Measurements from ENCODE around the gene ATP13A2. TPM values are rescaled to one million over a fixed set of nuclear protein-coding genes. Genes with fewer than 3 reads are reported as not detected.

ATP13A2 gene
- polyA plus RNA-seq, 3 donors: 17.6 to 37.8 (median 19.5) TPM

GRCh38 chr1:16973215-16973614, 38.5 kb downstream of the ATP13A2 start:
- H3K27me3 ChIP-seq (ENCODE audit: control insufficient read depth in 2 of 2, insufficient read depth in 2 of 2, low read length in 2 of 2): no peaks in the 10 kb centered on the region
- 89% methylated on average over 3 of the region's 9 CpGs for WGBS (ENCODE audit: insufficient coverage)
- H3K27me3 Mint-ChIP-seq (ENCODE audit: low read depth in 3 of 3): peaks cover 3 to 7% (median 5%) of the 10 kb centered on the region in 3 donors
- H3K4me2 ChIP-seq (replicated peaks; ENCODE audit: extremely low read depth, low read length, poor library complexity, severe bottlenecking): no peak overlapping the region
- H3K9me3 Mint-ChIP-seq: no peaks in the 10 kb centered on the region
- H3K27ac ChIP-seq (ENCODE audit: low read depth in 1 of 2, low read length in 2 of 2): no peak overlapping the region
- no peaks in the 10 kb centered on the region for H3K9me3 ChIP-seq (replicated peaks in 1 of 2; ENCODE audit: control insufficient read depth in 1 of 2, insufficient read depth in 1 of 2, low read length in 2 of 2)
- H3K4me3 ChIP-seq (replicated peaks in 1 of 3; ENCODE audit: low read depth in 2 of 3, low read length in 3 of 3): no peak overlapping the region
- no peaks in the 10 kb centered on the region for H3K79me2 ChIP-seq (ENCODE audit: insufficient read depth, low read length)
- peaks cover 0 to 3% of the 10 kb centered on the region in 2 donors for H3K36me3 ChIP-seq (replicated peaks in 1 of 2; ENCODE audit: control insufficient read depth in 1 of 2, insufficient read depth in 2 of 2, low read length in 2 of 2)
- intact Hi-C loops (cut with micrococcal nuclease): no loop called here
- H3K27ac Mint-ChIP-seq: no peak overlapping the region
- H3K9ac ChIP-seq (ENCODE audit: insufficient read depth, low read length, poor library complexity, severe bottlenecking): no peak overlapping the region
- H2AFZ ChIP-seq (ENCODE audit: insufficient read depth, low read depth, low read length, poor library complexity, severe bottlenecking): no peak overlapping the region
- no peak overlapping the region for H3K4me3 Mint-ChIP-seq
- H3K36me3 Mint-ChIP-seq: peaks cover 3 to 6% of the 10 kb centered on the region in 2 donors
- DNase-seq: no peak
- no peaks in the 10 kb centered on the region for H3K4me1 Mint-ChIP-seq
- no peaks in the 10 kb centered on the region for H3K4me1 ChIP-seq (ENCODE audit: control insufficient read depth in 1 of 2, insufficient read depth in 2 of 2, low read length in 2 of 2)
- H4K20me1 ChIP-seq (ENCODE audit: insufficient read depth, low read length): no peaks in the 10 kb centered on the region
- TF ChIP-seq CTCF (IDR thresholded peaks at IDR 0.05): no peak

GRCh38 chr1:16972189-16972895, 39.4 kb downstream of the ATP13A2 start:
- Histone ChIP-seq H3K9ac (ENCODE audit: insufficient read depth, low read length, poor library complexity, severe bottlenecking) (no peak overlapping the region), H3K36me3 (replicated peaks in 1 of 2; ENCODE audit: control insufficient read depth in 1 of 2, insufficient read depth in 2 of 2, low read length in 2 of 2) (peaks cover 0 to 4% of the 10 kb centered on the region in 2 donors), H3K27me3 (ENCODE audit: control insufficient read depth in 2 of 2, insufficient read depth in 2 of 2, low read length in 2 of 2) (no peaks in the 10 kb centered on the region), H3K4me2 (replicated peaks; ENCODE audit: extremely low read depth, low read length, poor library complexity, severe bottlenecking) (no peak overlapping the region), H3K9me3 (replicated peaks in 1 of 2; ENCODE audit: control insufficient read depth in 1 of 2, insufficient read depth in 1 of 2, low read length in 2 of 2) (no peaks in the 10 kb centered on the region), H3K4me3 (replicated peaks in 1 of 3; ENCODE audit: low read depth in 2 of 3, low read length in 3 of 3) (no peak overlapping the region), H3K4me1 (ENCODE audit: control insufficient read depth in 1 of 2, insufficient read depth in 2 of 2, low read length in 2 of 2) (no peaks in the 10 kb centered on the region), H3K79me2 (ENCODE audit: insufficient read depth, low read length) (no peaks in the 10 kb centered on the region), H2AFZ (ENCODE audit: insufficient read depth, low read depth, low read length, poor library complexity, severe bottlenecking) (no peak overlapping the region), H4K20me1 (ENCODE audit: insufficient read depth, low read length) (no peaks in the 10 kb centered on the region), H3K27ac (ENCODE audit: low read depth in 1 of 2, low read length in 2 of 2) (no peak overlapping the region)
- intact Hi-C loops (cut with micrococcal nuclease): no loop called here
- Mint-ChIP-seq H3K4me3 (no peak overlapping the region), H3K27ac (peak overlapping the region in 1 of 7 donors; percentile 13), H3K9me3 (no peaks in the 10 kb centered on the region), H3K4me1 (no peaks in the 10 kb centered on the region), H3K36me3 (peaks cover 3 to 6% of the 10 kb centered on the region in 2 donors), H3K27me3 (ENCODE audit: low read depth in 3 of 3) (peaks cover 0 to 3% (median 1%) of the 10 kb centered on the region in 3 donors)
- TF ChIP-seq CTCF (IDR thresholded peaks at IDR 0.05): no peak
- no peak for DNase-seq
- WGBS (ENCODE audit: insufficient coverage): 89% methylated on average over 6 of the region's 11 CpGs
